HG03378 (cell line): ENCODE data around the gene SCGB2B2.
"Not testable (repeated sequence)": the region's sequence is repeated elsewhere in the genome, so short reads cannot be mapped to it uniquely, and the experiment has no call there.

ENCODE experiments used
- ATAC-seq: cut with Tn5 transposase; IDR thresholded peaks from one replicate; pipeline ENCODE4 v1.9.1; 2021; ENCODE audit warnings: mild to moderate bottlenecking, moderate library complexity; ENCODE audit not compliant: unreplicated experiment

The SCGB2B2 gene

DNA sequence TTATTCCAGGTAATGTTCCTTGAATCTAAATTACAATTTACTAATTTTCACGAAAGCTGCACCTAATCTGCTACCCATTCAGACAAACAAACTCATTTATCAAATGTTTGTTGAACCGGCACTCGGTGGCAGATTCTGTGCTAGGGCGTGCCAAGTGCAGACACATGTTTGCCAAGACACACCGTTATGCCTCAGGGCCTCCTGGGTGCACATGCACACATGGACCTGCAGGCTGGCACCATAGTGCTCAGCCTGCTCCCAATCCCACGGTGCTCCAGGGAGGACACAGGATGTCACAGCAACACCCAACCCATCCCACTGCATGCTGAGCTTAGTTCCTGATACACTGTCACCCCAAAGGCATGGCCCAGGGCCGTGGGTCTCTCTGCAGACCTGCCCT, 7.7 kb downstream of the SCGB2B2 start:
- ATAC-seq: no peak

DNA sequence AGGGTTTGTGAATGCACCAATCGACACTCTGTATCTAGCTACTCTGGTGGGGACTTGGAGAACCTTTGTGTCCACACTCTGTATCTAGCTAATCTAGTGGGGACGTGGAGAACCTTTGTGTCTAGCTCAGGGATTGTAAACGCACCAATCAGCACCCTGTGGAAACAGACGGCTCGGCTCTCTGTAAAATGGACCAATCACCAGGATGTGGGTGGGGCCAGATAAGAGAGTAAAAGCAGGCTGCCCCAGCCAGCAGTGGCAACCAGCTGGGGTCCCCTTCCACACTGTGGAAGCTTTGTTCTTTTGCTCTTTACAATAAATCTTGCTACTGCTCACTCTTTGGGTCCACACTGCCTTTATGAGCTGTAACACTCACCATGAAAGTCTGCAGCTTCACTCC, 8.3 kb downstream of the SCGB2B2 start:
- ATAC-seq: not testable (repeated sequence)

DNA sequence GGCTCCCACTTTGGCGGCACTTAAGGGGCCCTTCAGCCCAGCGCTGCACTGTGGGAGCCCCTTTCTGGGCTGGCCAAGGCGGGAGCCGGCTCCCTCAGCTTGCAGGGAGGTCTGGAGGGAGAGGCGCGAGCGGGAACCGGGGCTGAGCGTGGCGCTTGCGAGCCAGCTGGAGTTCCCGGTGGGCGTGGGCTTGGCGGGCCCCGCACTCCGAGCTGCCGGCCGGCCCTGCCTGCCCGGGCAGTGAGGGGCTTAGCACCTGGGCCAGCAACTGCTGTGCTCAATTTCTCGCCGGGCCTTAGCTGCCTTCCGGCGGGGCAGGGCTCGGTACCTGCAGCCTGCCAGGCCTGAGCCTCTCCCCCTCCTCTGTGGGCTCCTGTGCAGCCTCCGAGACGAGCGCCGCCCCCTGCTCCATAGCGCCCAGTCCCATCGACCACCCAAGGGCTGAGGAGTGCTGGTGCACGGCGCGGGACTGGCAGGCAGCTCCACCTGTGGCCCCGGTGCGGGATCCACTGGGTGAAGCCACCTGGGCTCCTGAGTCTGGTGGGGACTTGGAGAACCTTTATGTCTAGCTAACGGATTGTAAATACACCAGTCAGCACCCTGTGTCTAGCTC, 8.8 kb downstream of the SCGB2B2 start:
- ATAC-seq: not testable (repeated sequence)

DNA sequence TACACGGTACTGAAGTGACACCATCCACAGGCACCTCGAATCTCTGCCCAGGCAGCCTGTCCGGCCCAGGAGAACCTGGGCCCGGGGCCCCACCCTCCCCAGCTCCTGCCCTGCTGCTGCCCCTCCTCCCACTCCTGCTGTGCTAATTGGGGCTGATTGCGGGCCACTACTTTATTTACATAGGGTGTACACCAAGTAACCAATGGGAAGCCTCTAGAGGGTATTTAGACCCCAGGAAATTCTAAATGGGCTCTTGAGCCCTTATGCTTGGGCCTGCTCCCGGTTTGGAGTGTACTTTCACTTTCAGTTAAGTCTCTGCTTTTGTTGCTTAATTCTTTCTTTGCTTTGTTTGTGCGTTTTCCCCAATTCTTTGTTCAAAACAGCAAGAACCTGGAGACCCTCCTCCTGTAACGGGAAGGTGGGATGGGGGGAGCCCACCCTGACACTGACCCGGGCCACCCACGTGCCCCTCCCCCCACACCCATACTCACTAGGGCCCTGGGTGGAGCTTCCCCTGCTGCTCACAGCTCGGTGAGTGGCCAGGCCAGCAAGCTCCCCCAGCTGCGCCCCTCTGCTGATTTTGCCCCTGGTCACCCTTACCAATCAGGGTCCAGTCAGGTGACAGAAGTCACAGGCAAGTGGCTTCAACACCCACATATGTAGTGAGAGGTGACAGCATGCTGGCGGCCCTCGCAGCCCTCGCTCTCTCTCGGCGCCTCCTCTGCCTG, 9.4 kb downstream of the SCGB2B2 start:
- no peak for ATAC-seq

DNA sequence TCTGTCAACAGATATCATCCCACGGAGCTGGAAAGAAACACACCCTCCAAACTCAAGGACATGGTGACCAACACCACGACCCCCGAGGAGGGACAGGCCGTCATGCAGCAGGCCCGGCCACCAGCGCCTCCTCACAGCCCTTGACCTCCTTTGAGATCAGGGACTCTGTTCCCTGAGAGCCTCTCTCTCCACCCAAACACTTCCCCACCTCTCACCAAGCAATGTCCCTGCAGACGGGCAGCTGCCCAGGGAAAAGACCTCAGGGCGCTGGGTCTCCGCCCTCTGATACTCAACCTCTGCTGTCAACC, 10.0 kb downstream of the SCGB2B2 start:
- ATAC-seq: no peak

DNA sequence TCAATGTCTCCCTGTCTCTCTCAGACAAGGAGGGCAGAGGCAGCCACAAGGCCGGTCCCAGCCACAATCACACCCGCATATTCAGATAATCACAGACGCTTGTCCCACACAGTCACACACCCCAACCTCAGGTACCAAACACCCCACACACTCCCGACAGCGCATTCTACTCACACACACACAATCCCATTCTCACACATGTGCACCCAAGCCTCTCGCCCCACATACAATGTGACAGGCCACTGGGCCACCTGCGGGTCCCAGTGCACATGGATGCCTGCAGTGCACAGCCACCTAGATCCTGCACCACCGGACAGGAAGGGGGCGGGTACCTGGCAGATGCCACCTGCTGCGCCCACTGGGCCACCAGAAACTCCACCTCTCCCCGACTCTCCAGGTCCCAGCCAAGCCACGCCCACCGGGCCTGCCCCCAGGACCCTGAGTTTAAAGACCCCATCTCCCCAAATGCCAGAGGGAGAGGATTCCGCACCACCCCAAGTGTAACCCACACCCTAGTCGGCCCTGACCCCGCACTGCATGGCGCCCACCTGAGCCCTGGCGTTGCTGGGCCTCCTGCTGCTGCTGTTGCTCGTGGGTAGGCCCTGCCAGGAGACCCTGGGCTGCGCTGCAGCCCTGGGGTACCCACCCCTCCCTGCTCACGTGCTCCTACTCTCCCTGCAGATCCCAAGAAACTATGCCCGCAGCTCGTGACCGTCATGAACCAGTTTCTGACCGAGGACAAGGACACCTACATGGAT, 10.6 kb downstream of the SCGB2B2 start:
- no peak for ATAC-seq

DNA sequence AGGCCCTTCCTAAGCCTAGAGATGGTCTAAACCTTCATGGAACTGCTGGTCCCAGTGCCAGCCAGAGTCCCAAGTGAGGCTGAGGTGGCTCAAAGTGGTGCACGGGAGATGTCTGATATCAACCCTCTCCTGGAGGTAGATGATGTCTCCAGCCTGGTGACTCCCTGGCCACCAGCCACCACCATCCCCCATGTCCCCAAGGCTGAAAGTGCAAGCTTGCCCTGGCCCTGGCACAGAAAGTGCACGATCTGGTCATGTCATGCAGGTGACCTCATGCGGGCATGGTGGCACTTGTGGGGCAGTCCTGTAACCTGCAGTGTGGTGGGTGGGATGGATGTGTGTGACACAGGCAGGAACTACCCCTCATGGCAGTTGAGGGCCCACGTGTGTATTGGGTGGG, 11.7 kb downstream of the SCGB2B2 start:
- ATAC-seq: not testable (repeated sequence)

DNA sequence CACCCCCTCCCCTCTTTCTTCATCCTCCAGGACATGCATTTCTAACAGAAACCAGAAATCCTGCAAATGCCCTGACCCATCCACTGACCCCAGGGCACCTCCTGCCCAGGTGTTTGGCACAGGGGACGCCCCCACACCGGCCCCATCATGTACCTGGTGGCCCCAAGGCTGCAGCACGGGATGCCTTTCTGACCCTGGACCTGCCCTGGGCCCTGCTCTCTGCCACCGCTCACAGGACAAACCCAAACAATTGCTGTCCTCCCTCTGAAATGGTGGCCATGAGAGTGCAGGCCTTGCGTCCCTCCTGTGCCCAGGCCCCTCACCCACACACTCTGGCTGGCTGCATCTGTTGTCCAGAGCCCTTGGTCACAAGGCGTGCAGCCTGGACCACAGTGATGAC, 12.1 kb downstream of the SCGB2B2 start:
- no peak for ATAC-seq

DNA sequence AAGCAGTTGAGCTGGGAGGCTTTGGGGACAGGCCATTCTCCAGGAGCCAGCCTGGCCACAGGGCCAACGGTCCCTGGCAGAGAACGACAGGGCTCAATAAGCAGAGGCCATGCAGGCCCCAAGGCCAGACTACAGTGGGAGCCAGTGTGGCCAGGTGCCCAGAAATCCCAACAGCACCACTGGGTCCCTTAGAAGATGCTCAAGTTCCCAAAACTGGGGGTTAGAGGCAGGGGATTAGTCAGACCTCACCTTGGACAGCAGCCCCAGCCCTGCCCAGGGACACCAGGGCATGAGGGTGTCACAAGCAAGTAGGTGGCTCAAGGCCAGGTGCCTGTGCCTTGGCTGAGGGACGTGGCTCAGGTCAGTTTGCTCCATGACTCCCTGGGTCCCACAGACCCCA, 12.8 kb downstream of the SCGB2B2 start:
- ATAC-seq: no peak

DNA sequence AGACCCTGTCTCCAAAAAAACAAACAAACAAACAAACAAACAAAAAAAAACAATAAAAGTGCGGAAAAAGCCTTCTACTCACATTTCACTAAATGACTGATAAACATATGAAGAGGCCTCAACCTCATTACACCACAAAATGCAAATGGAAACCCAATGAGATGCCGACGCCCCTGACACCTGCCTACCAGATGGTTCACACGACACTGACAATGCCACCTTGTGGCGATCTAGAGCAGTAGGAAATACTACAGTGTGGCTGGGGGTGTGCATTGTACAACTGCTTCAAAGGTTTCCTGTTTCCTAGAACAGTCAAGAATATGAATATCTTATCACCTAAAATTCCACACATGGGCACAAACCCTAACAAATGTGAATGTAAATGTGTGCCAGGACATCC, 14.0 kb downstream of the SCGB2B2 start:
- no peak for ATAC-seq

DNA sequence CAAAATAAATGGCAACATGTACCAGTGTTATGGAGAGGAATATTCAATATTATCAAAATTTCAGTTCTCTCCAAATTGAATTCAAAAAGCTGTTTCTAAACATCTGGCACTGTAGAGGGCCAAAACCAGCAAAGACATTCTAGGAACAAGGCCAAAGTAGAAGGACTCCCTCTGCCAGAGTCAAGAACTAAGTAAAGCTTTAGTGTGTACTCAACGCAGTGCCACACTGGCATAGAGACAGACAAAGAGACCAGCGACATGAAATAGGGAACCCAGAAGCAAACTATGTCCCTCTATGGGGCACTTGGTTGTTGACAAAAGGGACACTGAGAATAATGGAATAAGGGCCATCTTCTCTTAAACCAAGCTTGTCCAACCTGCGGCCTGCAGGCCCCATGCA, 15.6 kb downstream of the SCGB2B2 start:
- ATAC-seq: no peak

DNA sequence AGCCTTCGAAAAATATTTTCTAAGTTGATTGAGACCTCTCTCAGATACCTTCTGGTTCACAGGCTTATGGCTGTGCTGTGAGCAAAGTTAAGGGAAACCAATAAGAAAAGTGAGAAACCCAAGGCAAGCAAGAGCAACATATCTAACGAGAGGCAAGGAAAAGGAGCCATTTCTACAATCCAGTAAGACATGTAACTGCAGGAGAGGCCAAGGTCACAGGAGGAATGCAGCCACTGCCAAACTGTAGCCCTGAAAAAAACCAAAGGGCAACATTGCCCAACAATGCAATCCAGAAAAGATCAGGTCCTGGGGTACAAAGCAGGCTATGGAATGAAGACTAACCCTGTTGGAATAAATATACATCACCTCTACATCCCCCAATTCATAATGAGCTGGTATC, 21.3 kb downstream of the SCGB2B2 start:
- ATAC-seq: no peak

DNA sequence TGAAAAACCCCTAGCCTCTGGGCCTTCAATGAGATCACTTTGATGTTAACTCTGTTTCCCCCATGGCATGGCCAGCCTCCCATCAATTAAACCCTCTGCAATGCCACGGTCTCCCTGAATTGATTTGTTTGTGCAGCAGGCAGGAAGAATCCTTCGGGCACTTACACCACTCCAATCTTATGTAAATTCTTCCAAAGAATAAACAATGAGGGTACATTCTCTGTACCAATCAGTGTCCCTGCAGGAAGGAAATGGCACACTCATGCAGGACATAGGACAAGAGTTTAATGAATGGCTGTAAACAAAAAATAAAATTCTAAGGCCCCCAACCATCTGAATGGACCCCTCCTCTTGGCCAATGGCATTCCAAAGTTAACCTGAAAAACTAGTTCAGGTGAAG, 22.2 kb downstream of the SCGB2B2 start:
- ATAC-seq: no peak

DNA sequence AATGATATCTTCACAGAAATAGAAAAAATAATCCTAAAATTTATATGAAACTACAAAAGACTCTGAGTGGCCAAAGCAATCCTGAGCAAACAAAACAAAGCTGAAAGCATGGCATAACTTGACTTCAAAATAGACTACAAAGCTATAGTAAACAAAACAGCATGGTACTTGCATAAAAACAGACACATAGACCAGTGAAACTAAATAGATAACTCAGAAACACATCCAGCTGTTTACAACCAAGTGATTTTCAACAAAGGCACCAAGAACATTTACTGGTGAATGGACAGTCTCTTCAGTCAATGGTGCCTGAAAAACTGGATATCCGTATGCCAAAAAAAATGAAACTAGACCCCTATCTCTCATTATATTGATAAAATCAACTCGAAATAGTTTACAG, 25.2 kb downstream of the SCGB2B2 start:
- no peak for ATAC-seq

DNA sequence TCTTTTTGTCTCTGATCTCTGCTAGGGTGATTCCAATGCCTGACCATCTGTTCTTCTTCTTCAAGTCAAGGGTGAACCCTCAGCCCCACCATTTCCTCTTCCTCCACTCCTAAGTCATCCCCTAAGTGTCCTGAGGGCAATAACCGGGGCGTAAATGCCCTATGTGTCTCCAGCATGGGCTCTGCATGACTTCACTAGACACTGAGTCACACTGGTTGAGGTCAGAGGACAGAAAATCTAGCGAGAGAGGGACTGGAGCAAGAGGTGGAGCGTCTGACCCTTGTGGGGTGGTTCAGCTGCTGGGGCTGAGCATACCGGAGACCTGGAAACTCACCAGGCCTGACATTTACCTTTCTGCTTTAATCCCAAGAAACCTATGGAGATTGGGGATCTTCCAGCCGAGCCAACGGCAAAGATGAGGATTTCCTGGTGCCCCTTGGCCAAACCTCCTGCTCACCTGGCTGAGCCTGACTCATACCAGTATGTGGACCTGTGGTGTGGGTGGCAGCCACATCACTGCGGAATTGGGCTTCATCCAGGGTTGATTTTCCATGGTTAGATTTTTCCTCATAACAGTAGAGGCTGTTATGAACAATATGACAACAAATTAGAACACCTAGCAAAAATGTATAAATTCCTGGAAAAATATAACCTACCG, 26.9 kb downstream of the SCGB2B2 start:
- no peak for ATAC-seq

DNA sequence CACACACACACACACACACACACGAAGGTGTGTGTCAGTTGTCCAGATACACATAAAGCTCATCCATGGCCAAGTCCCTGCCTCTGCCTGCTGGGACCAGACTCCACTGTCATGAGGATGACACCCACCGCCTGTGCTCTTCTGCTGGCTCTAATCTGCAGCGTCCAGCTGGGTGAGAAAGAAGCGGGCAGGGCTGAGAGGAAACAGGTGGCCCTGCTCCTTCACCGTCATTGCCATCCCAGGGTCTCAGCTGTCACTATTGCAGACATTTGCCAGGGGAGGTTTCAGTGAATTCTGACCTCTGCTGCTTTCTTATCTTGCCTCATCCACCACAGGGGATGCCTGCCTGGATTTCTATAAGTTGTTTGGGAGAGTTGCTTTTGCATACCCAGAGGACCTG, 31.4 kb downstream of the SCGB2B2 start:
- no peak for ATAC-seq

DNA sequence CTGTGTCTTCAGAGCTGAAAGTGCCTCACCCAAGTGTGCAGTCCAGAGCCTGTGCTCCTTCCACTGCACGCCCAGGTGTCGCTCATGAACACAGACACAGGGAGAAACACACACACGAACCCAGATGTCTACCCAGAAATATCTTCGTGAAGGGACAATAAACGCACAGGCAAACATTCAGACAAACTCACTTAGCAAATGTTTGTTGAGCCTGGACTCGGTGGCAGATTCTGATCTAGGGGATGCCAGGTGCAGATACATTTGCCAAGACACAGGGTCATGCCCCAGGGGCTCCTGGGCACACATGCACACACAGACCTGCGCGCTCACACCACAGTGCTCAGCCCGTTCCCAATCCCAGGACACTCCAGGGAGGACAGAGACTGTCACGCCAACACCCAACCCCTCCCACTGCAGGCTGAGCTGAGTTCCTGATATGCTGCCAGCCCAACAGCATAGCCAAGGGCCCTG, 31.9 kb downstream of the SCGB2B2 start:
- no peak for ATAC-seq

DNA sequence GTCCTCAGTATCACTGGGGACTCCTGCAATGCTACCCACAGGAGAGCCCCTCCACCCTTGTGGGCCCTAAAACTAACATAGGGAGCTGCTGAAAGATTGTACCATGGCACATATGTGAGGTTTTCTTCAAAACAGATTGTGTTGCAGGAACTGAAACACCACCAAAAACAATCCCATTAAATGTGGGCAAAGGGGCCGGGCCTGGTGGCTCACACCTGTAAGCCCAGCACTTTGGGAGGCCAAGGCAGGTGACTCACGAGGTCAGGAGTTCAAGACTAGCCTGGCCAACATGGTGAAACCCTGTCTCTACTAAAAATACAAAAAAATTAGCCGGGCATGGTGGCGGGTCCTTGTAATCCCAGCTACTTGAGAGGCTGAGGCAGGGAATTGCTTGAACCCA, 34.7 kb downstream of the SCGB2B2 start:
- ATAC-seq: no peak

DNA sequence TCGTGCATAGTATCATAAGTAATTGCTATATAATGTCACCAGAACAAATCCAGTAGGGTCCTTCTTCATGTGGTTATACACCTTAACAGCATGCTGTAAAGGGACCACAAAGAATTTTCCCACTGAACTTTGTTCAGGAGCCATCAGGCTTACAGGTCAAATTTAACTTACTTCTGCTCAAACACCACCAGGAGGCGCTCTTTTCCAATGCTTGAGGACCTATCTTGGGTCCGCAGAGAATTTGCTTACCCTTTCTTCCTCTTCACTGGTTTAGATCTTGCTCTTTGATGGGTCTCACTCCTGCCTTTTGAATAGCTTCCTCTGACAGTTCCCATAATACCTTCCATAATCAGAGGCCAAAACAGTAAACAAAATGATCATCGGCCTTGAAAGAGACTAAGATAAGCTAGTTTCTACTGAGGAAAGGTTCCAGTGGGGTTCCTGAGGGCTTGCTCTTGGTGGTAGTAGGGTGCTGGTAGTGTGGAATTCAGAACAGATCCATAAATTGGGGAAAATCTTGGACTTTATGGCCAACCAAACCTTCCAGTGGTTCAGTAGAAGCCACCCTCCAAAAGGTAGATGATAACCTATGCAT, 37.4 kb downstream of the SCGB2B2 start:
- ATAC-seq: no peak

DNA sequence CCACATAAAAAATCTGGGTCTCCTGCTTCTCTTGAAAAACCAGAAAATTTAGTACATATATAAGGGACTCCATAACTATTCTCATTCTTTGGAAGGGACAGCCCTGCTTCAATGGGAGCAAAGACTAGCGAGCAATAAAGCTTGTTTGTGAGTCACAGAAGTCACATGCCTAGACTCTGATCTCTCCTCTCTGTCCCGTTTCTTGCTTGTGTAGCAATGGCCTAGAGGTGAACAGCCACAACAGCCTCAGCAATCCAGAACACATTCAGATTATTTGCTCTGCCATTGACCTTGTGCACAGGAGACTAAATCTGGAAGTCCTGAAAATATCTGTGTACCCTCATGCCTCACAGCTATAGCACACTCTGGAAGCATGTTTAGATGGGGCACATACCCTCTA, 43.2 kb downstream of the SCGB2B2 start:
- no peak for ATAC-seq
